Thyroid gland (tissue), 4 donors: ENCODE results near the gene DNAJC13. TPM values are rescaled to one million over a fixed set of nuclear protein-coding genes. Genes with fewer than 3 reads are reported as not detected.

Experiments used
- DNase-seq, 2 donors: peaks; one replicate each; pipeline ENCODE4 v3.0.0-alpha.2; 2019
- H3K27ac ChIP-seq, 3 donors: fragments of 200-600 bp; sonication (generic); 1 replicate in 2 of 3; 2 replicates in 1 of 3; pipeline ENCODE4 v1.5.1; 2016 to 2019; ENCODE audit warnings: mild to moderate bottlenecking in 1 of 3, moderate library complexity in 1 of 3
- H3K27me3 ChIP-seq: fragments of 200-600 bp; sonication (generic); one replicate; pipeline ENCODE4 v1.5.1; 2019
- H3K36me3 ChIP-seq, 2 donors: fragments of 200-600 bp; sonication (generic); one replicate each; pipeline ENCODE4 v1.5.1; 2016 to 2019
- H3K4me1 ChIP-seq, 2 donors: fragments of 200-600 bp; sonication (generic); one replicate each; pipeline ENCODE4 v1.5.1; 2017 to 2019
- H3K4me3 ChIP-seq, 3 donors: fragments of 200-600 bp; sonication (generic); replicated peaks in 1 of 3; 1 replicate in 2 of 3; 2 replicates in 1 of 3; pipeline ENCODE4 v1.5.1; 2016; ENCODE audit warnings: mild to moderate bottlenecking in 1 of 3
- H3K9me3 ChIP-seq: fragments of 200-600 bp; sonication (generic); one replicate; pipeline ENCODE4 v1.5.1; 2017
- CTCF ChIP-seq, 6 experiments: fragments of 200-600 bp in 3 of 6; fragments of 450-650 bp in 3 of 6; sonication (generic) in 3 of 6; IDR thresholded peaks; one replicate each; pipeline ENCODE4 v1.5.1; 2016 to 2019; ENCODE audit warnings: antibody characterized with exemption in 6 of 6, mild to moderate bottlenecking in 2 of 6, inconsistent platforms in 1 of 6, moderate library complexity in 1 of 6
- POLR2A ChIP-seq, 2 donors: fragments of 450-650 bp; IDR thresholded peaks; one replicate each; pipeline ENCODE4 v1.6.1; 2017; ENCODE audit warnings: antibody characterized with exemption in 2 of 2, mild to moderate bottlenecking in 2 of 2, moderate library complexity in 1 of 2
- WGBS, 2 donors: methylation state at CpG; one replicate each; pipeline ENCODE4 v1.1.5; 2017; 5-methylcytosine and 5-hydroxymethylcytosine counted together
- intact Hi-C: fragments of 100-400 bp; cut with DNase I; formaldehyde crosslinking; loops from one replicate; pipeline ENCODE4 v1.15.1; 2023
- total RNA-seq, 4 donors: library from RNA; depleted of rRNA; stranded (reverse); fragments of >200 nt; gene quantifications; one replicate each; pipeline ENCODE4 v1.2.3, GENCODE V29; 2016

Gene DNAJC13
- total RNA-seq, 4 donors from 2014 or later: 47.3 to 56.6 (median 50.4) TPM

GRCh38 chr3:132542577-132542976, 125.3 kb downstream of the DNAJC13 start:
- peaks cover 6 to 18% of the 10 kb centered on the region in 2 donors for H3K4me1 ChIP-seq
- TF ChIP-seq CTCF (IDR thresholded peaks at IDR 0.05): no peak
- no peak for TF ChIP-seq POLR2A (IDR thresholded peaks at IDR 0.05)
- H3K4me3 ChIP-seq: no peak overlapping the region
- no peak overlapping the region for H3K27ac ChIP-seq
- intact Hi-C loops: no loop called here
- no peaks in the 10 kb centered on the region for H3K9me3 ChIP-seq
- WGBS, 2 donors: 70 to 77% methylated on average over 2 of the region's 2 CpGs
- no peak for DNase-seq
- H3K36me3 ChIP-seq: no peaks in the 10 kb centered on the region
- no peaks in the 10 kb centered on the region for H3K27me3 ChIP-seq

GRCh38 chr3:132543011-132543739, 125.9 kb downstream of the DNAJC13 start:
- intact Hi-C loops: no loop called here
- H3K27ac ChIP-seq: no peak overlapping the region
- H3K27me3 ChIP-seq: no peaks in the 10 kb centered on the region

DNA sequence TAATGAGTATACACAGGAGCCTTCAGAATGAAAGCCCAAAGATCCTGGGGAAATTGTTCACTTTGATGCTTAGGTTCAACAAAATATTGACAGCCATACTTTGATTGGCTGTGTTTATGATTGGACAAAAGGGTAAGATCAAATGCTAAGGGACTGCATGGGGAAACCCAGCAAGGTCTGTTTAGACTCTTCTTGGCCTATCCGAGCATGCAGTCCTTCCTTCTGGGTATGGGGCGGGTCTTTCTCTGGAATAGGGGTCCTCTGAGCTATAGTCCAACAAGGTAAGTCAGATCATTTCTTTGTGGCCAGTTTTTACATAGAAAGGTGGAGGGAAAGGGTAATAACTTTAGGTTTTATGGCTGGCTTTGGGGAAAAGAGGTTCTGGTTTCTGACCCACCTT, 126.8 kb downstream of the DNAJC13 start:
- Histone ChIP-seq H3K4me1 (peaks cover 3 to 10% of the 10 kb centered on the region in 2 donors), H3K4me3 (no peak overlapping the region), H3K9me3 (no peaks in the 10 kb centered on the region), H3K27ac (no peak overlapping the region), H3K27me3 (no peaks in the 10 kb centered on the region), H3K36me3 (no peaks in the 10 kb centered on the region)
- TF ChIP-seq POLR2A (IDR thresholded peaks at IDR 0.05) (no peak), CTCF (IDR thresholded peaks at IDR 0.05) (no peak)
- intact Hi-C loops: no loop called here
- DNase-seq: no peak
- WGBS, 2 donors: 95 to 98% methylated on average over 2 of the region's 2 CpGs

More at GRCh38 chr3:132543011-132543739, 125.9 kb downstream of the DNAJC13 start:
- DNase-seq: no peak
- 82 to 85% methylated on average over 2 of the region's 2 CpGs for WGBS, 2 donors
- H3K9me3 ChIP-seq: no peaks in the 10 kb centered on the region
- no peak overlapping the region for H3K4me3 ChIP-seq
- TF ChIP-seq POLR2A (IDR thresholded peaks at IDR 0.05) (no peak), CTCF (IDR thresholded peaks at IDR 0.05) (no peak)
- peaks cover 5 to 14% of the 10 kb centered on the region in 2 donors for H3K4me1 ChIP-seq
- H3K36me3 ChIP-seq: no peaks in the 10 kb centered on the region

DNA sequence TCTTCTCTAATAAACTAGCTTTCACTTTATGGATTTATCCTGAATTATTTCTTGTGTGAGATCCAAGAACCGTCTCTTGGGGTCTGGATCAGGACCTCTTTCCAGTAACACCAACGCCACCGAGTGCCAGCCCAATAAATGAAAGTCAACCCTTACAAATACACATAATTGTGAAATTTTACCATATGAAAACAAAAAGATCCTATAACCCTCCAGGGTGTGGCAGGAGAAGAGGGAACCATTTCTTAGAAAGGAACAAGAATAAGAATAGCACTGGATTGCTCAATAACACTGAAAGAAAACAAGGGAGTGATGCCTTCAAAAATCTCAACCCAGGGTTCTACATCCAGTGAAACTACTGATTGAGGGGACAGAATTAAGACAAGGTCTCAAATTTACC, 128.2 kb downstream of the DNAJC13 start:
- Histone ChIP-seq H3K36me3 (no peaks in the 10 kb centered on the region), H3K27me3 (no peaks in the 10 kb centered on the region), H3K4me3 (no peak overlapping the region), H3K9me3 (no peaks in the 10 kb centered on the region), H3K4me1 (peaks cover 3 to 15% of the 10 kb centered on the region in 2 donors), H3K27ac (no peak overlapping the region)
- 86 to 87% methylated on average over 3 of the region's 3 CpGs for WGBS, 2 donors
- DNase-seq: no peak
- intact Hi-C loops: no loop called here
- TF ChIP-seq CTCF (IDR thresholded peaks at IDR 0.05) (no peak), POLR2A (IDR thresholded peaks at IDR 0.05) (no peak)

DNA sequence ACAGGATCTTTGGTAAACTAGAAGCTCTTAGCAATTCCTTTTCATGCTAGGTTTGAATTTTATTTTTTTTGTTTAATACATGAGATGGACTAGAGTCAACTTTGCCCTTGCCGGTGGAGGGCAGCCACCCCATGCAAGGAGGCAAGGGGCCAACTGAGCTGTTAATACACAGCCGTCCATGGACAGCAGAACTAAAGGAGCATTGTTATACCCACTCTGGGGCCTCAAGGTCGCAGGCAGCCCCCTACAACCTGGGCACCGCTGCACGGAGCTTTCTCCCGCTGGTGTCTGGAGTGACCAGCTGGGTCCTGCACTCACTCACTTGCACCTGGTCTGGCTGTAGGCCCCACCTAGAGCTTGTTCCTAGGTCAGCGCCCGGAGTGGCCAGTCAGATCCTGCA, 131.9 kb downstream of the DNAJC13 start:
- H3K4me1 ChIP-seq: peaks cover 7 to 13% of the 10 kb centered on the region in 2 donors
- no peak overlapping the region for H3K4me3 ChIP-seq
- H3K9me3 ChIP-seq: no peaks in the 10 kb centered on the region
- WGBS, 2 donors: 52 to 66% methylated on average over 8 of the region's 8 CpGs
- peak overlapping the region in 1 of 3 donors; percentile 3 for H3K27ac ChIP-seq
- DNase-seq: peak; percentile 39 to 52
- no peaks in the 10 kb centered on the region for H3K36me3 ChIP-seq
- no peak for TF ChIP-seq CTCF (IDR thresholded peaks at IDR 0.05)
- TF ChIP-seq POLR2A (IDR thresholded peaks at IDR 0.05): no peak
- no peaks in the 10 kb centered on the region for H3K27me3 ChIP-seq
- intact Hi-C loops: no loop called here
